Measurements from ENCODE around the gene HLCS.

Gene HLCS

DNA sequence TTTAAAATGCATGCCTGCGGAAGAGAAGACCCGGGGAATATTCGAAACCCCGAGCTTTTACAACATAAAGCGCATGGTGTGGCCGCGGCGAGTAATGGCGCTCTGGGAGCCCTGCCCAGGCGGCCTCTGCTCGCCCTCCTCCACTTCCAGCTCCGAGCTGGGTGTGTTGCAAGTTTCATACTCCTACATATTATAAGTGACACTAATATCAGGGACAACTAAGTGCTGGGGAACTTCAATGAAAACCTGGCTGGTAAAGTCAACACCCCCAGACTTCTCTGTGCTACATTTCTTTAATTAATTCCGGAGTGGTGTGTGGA is 255.8 kb downstream of the HLCS start:
- Histone ChIP-seq H3K36me3 (ENCODE audit: control insufficient read depth in 5 of 5, insufficient read depth in 5 of 5, low read length in 5 of 5) (no peaks in the 10 kb centered on the region), H3K4me3 (ENCODE audit: low read depth in 1 of 5, low read length in 5 of 5) (no peak overlapping the region), H3K4me1 (ENCODE audit: control insufficient read depth in 5 of 5, insufficient read depth in 5 of 5, low read length in 5 of 5) (peaks cover 0 to 43% (median 16%) of the 10 kb centered on the region in 5 donors), H3K9ac (ENCODE audit: low read length in 5 of 5) (no peak overlapping the region), H3K9me3 (ENCODE audit: control insufficient read depth in 5 of 5, low read length in 5 of 5) (no peaks in the 10 kb centered on the region), H3K27ac (ENCODE audit: low read depth, low read length) (no peak overlapping the region), H3K27me3 (ENCODE audit: control insufficient read depth in 5 of 5, insufficient read depth in 4 of 5, low read length in 5 of 5) (peaks cover 34 to 63% (median 51%) of the 10 kb centered on the region in 5 donors)

DNA sequence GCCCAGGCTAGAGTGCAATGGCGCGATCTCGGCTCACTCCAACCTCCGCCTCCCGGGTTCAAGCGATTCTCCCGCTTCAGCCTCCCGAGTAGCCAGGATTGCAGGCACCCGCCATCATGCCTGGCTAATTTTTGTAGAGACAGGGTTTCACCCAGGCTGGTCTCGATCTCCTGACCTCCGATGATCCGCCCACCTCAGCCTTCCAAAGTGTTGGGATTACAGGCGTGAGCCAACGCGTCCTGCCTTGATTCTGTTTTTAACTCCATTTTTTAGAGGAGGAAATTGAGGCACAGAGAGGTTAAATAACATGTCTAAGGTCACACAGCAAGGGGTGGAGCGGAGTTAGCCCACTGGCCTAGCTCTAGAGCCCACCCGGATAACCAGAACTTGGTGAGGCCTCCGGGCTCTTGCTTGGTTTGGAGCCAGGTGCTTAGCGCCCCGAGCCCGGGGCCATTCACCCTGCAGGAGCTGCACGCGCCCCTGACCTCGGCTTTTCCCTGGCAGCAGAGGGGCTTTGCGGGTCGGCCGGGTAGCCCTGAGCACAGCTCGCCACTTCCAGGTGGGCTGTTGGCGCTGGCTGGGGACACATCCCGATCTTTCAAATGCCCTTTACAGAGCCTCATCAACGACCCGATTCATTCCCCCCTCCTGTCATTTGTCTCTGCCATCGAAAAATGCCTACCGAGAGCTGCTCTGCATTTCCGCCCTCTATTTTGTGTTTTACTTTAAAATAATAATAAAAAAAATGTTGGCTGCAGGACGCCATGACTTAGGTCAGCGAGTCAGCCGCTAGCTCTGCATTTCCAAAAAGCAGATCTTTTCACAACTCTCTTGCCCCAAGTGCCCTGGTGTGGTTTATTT is 256.4 kb downstream of the HLCS start:
- Histone ChIP-seq H3K27ac (ENCODE audit: low read depth, low read length) (no peak overlapping the region), H3K27me3 (ENCODE audit: control insufficient read depth in 5 of 5, insufficient read depth in 4 of 5, low read length in 5 of 5) (peaks cover 38 to 68% (median 55%) of the 10 kb centered on the region in 5 donors), H3K9ac (ENCODE audit: low read length in 5 of 5) (no peak overlapping the region), H3K36me3 (ENCODE audit: control insufficient read depth in 5 of 5, insufficient read depth in 5 of 5, low read length in 5 of 5) (no peaks in the 10 kb centered on the region), H3K9me3 (ENCODE audit: control insufficient read depth in 5 of 5, low read length in 5 of 5) (no peaks in the 10 kb centered on the region), H3K4me1 (ENCODE audit: control insufficient read depth in 5 of 5, insufficient read depth in 5 of 5, low read length in 5 of 5) (peaks cover 0 to 48% (median 16%) of the 10 kb centered on the region in 5 donors), H3K4me3 (ENCODE audit: low read depth in 1 of 5, low read length in 5 of 5) (no peak overlapping the region)

DNA sequence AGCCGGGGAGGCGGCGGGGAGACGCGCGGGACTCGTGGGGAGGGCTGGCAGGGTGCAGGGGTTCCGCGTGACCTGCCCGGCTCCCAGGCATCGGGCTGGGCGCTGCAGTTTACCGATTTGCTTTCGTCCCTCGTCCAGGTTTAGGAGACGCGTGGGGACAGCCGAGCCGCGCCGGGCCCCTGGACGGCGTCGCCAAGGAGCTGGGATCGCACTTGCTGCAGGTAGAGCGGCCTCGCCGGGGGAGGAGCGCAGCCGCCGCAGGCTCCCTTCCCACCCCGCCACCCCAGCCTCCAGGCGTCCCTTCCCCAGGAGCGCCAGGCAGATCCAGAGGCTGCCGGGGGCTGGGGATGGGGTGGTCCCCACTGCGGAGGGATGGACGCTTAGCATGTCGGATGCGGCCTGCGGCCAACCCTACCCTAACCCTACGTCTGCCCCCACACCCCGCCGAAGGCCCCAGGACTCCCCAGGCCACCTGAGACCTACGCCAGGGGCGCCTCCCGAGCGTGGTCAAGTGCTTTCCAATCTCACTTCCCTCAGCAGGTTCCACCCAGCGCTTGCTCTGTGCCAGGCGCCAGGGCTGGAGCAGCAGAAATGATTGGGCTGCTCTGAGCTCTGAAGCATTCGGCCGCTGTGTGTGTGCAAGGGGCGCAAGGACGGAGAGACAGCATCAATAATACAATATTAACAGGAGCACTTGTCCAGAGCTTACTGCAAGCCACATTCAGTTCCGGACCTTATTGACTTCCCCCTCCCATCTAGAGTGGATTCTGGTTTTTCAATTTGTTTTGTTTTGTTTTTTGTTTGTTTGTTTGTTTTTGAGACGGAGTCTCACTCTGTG is 257.2 kb downstream of the HLCS start:
- Histone ChIP-seq H3K36me3 (ENCODE audit: control insufficient read depth in 5 of 5, insufficient read depth in 5 of 5, low read length in 5 of 5) (no peaks in the 10 kb centered on the region), H3K27ac (ENCODE audit: low read depth, low read length) (no peak overlapping the region), H3K27me3 (ENCODE audit: control insufficient read depth in 5 of 5, insufficient read depth in 4 of 5, low read length in 5 of 5) (peaks cover 45 to 75% (median 59%) of the 10 kb centered on the region in 5 donors), H3K9ac (ENCODE audit: low read length in 5 of 5) (no peak overlapping the region), H3K9me3 (ENCODE audit: control insufficient read depth in 5 of 5, low read length in 5 of 5) (no peaks in the 10 kb centered on the region), H3K4me1 (ENCODE audit: control insufficient read depth in 5 of 5, insufficient read depth in 5 of 5, low read length in 5 of 5) (peaks cover 0 to 56% (median 22%) of the 10 kb centered on the region in 5 donors), H3K4me3 (ENCODE audit: low read depth in 1 of 5, low read length in 5 of 5) (no peak overlapping the region)

DNA sequence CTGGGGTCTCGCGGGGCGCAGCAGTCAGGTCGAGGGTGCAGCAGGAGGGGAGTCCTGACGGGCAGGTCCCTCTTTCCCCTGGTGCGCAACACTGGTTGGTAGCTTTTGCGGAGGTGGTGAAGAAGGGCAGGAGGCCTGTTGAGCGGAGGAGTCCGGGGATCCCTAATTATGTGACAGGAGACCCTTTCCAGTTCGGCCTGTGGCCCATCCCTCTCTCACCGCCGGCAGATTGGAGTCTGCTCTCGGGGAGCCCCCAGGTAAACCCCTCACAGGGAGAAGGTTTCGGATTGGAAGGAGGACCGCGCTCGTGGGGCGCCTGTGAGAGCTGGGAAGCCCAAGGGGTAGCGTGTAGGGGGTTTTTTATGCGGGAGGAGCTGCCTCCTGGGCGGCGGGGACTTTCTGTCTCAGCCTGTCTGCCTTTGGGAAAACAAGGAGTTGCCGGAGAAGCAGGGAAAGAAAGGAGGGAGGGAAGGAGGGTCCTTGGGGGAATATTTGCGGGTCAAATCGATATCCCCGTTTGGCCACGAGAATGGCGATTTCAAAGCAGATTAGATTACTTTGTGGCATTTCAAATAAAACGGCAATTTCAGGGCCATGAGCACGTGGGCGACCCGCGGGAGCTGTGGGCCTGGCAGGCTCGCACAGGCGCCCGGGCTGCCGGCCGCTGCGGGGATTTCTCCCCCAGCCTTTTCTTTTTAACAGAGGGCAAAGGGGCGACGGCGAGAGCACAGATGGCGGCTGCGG is 258.0 kb downstream of the HLCS start:
- Histone ChIP-seq H3K9ac (ENCODE audit: low read length in 5 of 5) (no peak overlapping the region), H3K4me1 (ENCODE audit: control insufficient read depth in 5 of 5, insufficient read depth in 5 of 5, low read length in 5 of 5) (peaks cover 0 to 57% (median 22%) of the 10 kb centered on the region in 5 donors), H3K27me3 (ENCODE audit: control insufficient read depth in 5 of 5, insufficient read depth in 4 of 5, low read length in 5 of 5) (peaks cover 50 to 83% (median 67%) of the 10 kb centered on the region in 5 donors), H3K9me3 (ENCODE audit: control insufficient read depth in 5 of 5, low read length in 5 of 5) (no peaks in the 10 kb centered on the region), H3K27ac (ENCODE audit: low read depth, low read length) (no peak overlapping the region), H3K36me3 (ENCODE audit: control insufficient read depth in 5 of 5, insufficient read depth in 5 of 5, low read length in 5 of 5) (no peaks in the 10 kb centered on the region), H3K4me3 (ENCODE audit: low read depth in 1 of 5, low read length in 5 of 5) (peak overlapping the region in 1 of 5 donors; percentile 22)

DNA sequence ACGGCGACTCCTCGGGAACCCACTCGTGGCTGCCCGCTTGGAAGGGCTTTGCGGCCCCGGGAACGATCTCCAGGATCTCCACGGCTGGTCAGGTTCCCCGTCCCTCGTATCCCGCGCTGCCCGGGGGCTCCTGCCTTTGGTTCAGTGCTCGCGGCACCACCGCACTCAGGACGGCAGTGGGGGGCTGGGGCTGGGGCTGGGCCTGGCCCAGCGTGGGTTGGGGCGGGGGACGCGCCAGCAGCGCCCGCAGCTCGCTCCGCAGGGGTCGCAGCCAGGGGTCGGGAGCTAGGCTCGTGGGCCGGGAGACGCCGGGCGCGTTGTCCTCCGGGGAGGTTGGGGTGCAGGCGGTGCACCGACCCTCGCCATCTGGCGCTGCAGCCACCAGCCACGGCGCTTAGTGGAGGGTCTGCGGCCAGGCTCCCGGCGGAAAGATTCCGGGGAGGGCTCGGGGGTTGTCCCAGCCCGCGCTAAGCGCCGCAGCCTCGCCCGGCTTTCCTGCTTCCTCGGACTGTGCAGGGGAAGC is 258.6 kb downstream of the HLCS start:
- Histone ChIP-seq H3K27me3 (ENCODE audit: control insufficient read depth in 5 of 5, insufficient read depth in 4 of 5, low read length in 5 of 5) (peaks cover 56 to 89% (median 73%) of the 10 kb centered on the region in 5 donors), H3K27ac (ENCODE audit: low read depth, low read length) (no peak overlapping the region), H3K36me3 (ENCODE audit: control insufficient read depth in 5 of 5, insufficient read depth in 5 of 5, low read length in 5 of 5) (no peaks in the 10 kb centered on the region), H3K4me3 (ENCODE audit: low read depth in 1 of 5, low read length in 5 of 5) (peak overlapping the region in 1 of 5 donors; percentile 22), H3K9me3 (ENCODE audit: control insufficient read depth in 5 of 5, low read length in 5 of 5) (no peaks in the 10 kb centered on the region), H3K4me1 (ENCODE audit: control insufficient read depth in 5 of 5, insufficient read depth in 5 of 5, low read length in 5 of 5) (peaks cover 0 to 57% (median 22%) of the 10 kb centered on the region in 5 donors), H3K9ac (ENCODE audit: low read length in 5 of 5) (no peak overlapping the region)

DNA sequence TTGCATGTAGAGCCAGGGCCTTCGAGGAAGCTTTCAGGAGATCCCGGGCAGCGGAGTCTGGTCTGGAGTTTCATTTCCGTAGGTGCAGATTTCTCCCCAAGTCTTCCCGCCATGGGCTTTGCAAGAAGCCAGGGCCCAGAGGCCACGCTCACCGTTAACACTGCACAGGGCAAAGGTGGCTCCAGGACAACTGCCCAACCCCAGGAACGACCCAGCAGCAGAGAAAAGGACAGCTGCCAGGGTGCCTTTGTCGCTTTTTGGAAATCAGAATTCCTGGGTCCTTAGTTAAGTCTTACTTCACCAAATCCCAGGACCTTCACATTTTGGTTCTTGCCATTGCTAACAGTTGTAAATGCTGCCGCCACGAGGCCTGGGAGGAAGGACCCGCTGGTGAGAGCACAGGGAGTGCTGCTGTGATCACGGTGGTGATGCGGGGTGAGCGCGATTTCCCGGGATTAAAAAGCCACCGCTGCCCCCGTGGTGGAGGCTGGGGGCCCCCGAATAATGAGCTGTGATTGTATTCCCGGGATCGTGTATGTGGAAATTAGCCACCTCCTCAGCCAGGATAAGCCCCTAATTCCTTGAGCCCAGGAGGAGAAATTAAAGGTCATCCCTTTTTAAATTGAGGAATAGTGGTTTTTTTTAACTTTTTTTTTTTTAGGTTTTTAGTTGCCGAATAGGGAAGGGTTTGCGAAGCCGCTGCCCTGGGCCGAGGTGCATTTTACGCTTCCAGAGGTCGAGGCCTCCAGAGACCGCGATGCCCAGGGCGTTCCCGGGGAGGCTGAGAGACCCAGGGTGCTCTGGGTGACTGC is 259.3 kb downstream of the HLCS start:
- H3K9me3 ChIP-seq (ENCODE audit: control insufficient read depth in 5 of 5, low read length in 5 of 5): no peaks in the 10 kb centered on the region
- H3K27me3 ChIP-seq (ENCODE audit: control insufficient read depth in 5 of 5, insufficient read depth in 4 of 5, low read length in 5 of 5): peaks cover 57 to 90% (median 75%) of the 10 kb centered on the region in 5 donors
- H3K36me3 ChIP-seq (ENCODE audit: control insufficient read depth in 5 of 5, insufficient read depth in 5 of 5, low read length in 5 of 5): no peaks in the 10 kb centered on the region
- no peak overlapping the region for H3K9ac ChIP-seq (ENCODE audit: low read length in 5 of 5)
- no peak overlapping the region for H3K27ac ChIP-seq (ENCODE audit: low read depth, low read length)
- peaks cover 0 to 57% (median 22%) of the 10 kb centered on the region in 5 donors for H3K4me1 ChIP-seq (ENCODE audit: control insufficient read depth in 5 of 5, insufficient read depth in 5 of 5, low read length in 5 of 5)
- H3K4me3 ChIP-seq (ENCODE audit: low read depth in 1 of 5, low read length in 5 of 5): no peak overlapping the region

DNA sequence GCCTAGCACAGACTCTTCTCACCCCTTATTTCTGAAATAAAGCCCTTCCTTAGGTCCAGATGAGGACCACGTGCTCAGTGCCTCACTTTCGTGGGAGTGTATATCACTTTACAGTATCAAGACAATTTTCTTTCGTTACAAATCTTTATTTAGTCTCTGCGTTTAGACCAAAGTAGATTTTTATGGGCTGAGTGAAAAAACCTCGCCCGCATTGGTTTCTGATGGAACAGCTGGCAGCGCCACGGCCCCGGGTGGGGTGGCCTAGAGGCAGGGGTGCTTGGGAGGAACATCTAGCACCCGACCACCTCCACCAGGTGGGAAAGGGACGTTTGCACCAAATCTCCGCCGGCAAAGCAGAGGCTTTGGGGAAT is 260.0 kb downstream of the HLCS start:
- peaks cover 59 to 94% (median 80%) of the 10 kb centered on the region in 5 donors for H3K27me3 ChIP-seq (ENCODE audit: control insufficient read depth in 5 of 5, insufficient read depth in 4 of 5, low read length in 5 of 5)
- H3K4me3 ChIP-seq (ENCODE audit: low read depth in 1 of 5, low read length in 5 of 5): no peak overlapping the region
- no peaks in the 10 kb centered on the region for H3K36me3 ChIP-seq (ENCODE audit: control insufficient read depth in 5 of 5, insufficient read depth in 5 of 5, low read length in 5 of 5)
- no peaks in the 10 kb centered on the region for H3K9me3 ChIP-seq (ENCODE audit: control insufficient read depth in 5 of 5, low read length in 5 of 5)
- peaks cover 0 to 60% (median 26%) of the 10 kb centered on the region in 5 donors for H3K4me1 ChIP-seq (ENCODE audit: control insufficient read depth in 5 of 5, insufficient read depth in 5 of 5, low read length in 5 of 5)
- H3K27ac ChIP-seq (ENCODE audit: low read depth, low read length): no peak overlapping the region
- H3K9ac ChIP-seq (ENCODE audit: low read length in 5 of 5): no peak overlapping the region

DNA sequence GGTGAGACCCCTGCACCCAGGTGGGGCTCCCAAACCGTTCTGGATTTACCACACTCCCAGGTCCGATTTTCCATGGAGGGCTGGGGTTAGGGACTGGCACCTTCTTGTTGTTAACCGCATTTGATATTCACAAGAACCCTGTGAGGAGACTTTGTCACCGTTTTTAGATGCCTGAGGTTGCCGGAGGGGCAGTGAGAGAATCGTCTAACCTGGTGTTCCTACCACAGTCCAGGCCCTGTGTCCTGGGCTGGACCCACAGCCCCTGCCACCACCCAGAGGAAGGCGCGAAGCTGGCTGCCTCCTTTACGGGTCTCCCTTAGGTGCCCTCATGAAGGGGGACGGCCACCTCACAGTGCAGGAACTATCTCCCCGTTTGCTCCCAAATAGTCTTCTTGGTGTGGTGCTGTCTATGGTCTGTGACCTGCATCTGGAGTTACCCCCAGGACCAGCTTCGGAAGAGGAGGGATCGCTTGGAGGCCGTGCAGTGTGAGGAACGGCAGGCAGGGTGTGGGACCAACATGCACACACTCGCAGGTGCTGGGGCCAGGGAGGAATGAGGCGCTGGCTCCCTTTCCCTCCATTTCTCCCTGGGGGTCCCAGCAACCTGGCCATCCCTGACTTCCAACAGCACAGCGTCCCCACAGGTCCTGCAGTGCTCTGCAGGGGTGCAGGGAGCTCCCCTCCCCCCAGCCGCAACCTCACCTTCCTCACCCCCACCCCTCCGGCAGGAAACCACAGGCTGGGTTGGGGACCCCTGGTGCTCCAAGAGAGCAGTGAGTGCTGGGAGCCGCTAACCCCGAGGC is 260.6 kb downstream of the HLCS start:
- Histone ChIP-seq H3K9ac (ENCODE audit: low read length in 5 of 5) (no peak overlapping the region), H3K27ac (ENCODE audit: low read depth, low read length) (no peak overlapping the region), H3K4me3 (ENCODE audit: low read depth in 1 of 5, low read length in 5 of 5) (no peak overlapping the region), H3K9me3 (ENCODE audit: control insufficient read depth in 5 of 5, low read length in 5 of 5) (no peaks in the 10 kb centered on the region), H3K36me3 (ENCODE audit: control insufficient read depth in 5 of 5, insufficient read depth in 5 of 5, low read length in 5 of 5) (no peaks in the 10 kb centered on the region), H3K4me1 (ENCODE audit: control insufficient read depth in 5 of 5, insufficient read depth in 5 of 5, low read length in 5 of 5) (peaks cover 0 to 66% (median 32%) of the 10 kb centered on the region in 5 donors), H3K27me3 (ENCODE audit: control insufficient read depth in 5 of 5, insufficient read depth in 4 of 5, low read length in 5 of 5) (peaks cover 59 to 99% (median 85%) of the 10 kb centered on the region in 5 donors)
